GM20000 (cell line): ENCODE results near the gene CHCHD3.

Experiments
- DNase-seq: peaks from one replicate; pipeline ENCODE4 v3.0.0; 2012; ENCODE audit warnings: low spot score
- CTCF ChIP-seq: IDR thresholded peaks from 2 replicates; pipeline ENCODE4 v1.5.1; 2012; ENCODE audit warnings: mild to moderate bottlenecking, control low read depth; ENCODE audit errors: extremely low read depth, missing control alignments

Gene CHCHD3

DNA sequence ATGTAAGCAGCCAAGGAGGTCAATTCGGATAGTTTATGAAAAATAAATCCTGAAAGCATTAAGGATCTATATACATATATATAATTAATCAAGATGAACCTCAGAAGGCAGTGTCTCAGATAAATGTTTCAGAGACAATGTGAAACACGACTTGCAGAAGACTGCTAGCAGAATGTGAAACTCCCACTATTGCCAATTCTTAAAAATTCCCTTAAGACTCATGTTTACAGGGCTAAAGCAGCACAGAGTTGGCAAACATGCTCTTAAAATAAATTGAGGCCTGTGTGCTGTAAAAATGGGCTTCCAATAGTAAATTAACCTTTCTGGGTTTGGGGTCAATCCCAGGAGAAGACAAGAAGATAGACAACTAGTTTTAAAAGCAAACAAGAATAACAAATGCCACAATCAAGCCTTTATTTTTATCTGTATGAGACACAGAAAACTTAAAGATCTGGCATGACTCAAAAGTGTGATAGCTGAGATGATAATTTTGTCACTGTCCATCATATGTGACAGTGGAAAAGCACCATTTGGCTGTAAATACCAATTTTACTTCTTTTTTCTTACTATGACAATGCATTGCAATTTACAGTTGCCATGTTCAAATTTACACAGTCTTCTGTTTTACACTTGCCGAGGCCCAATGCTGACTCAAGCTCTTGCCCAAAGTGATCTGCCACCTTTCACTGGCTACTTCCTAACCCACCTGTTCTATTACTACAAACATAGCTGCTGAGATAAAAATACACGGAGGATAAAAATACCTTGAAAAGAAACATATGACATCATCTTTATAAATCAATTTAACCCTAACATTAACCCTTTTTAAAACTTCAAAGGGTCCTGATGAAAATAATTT is 78.6 kb downstream of the CHCHD3 start:
- no peak for TF ChIP-seq CTCF
- no peak for DNase-seq

GRCh38 chr7:133001727-133002126 is 80.2 kb downstream of the CHCHD3 start:
- TF ChIP-seq CTCF: no peak

GRCh38 chr7:132999845-133000244 is 82.0 kb downstream of the CHCHD3 start:
- DNase-seq: no peak
- no peak for TF ChIP-seq CTCF

More at GRCh38 chr7:133001727-133002126, 80.2 kb downstream of the CHCHD3 start:
- no peak for DNase-seq

GRCh38 chr7:132998763-132999162 is 83.1 kb downstream of the CHCHD3 start:
- DNase-seq: no peak
- no peak for TF ChIP-seq CTCF

DNA sequence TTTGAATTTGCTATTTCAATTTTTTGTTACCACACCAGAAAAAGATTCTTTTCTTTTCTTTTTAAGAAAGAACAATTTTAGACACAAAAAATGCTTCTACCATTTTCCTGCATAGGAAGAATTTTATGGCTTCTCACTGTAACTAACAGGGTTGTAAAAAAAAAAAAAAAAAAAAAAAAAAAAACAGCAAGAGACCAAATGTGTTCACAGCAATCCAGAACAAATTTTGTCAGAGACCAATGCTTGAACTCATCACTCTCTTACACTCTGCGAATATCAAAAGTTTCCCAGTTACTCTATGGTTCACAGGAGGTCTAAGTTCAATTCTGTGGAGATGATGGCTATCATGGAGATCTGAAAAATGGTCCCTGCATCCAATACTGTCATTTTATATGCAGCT is 84.4 kb downstream of the CHCHD3 start:
- no peak for TF ChIP-seq CTCF
- DNase-seq: no peak

GRCh38 chr7:132996581-132997242 is 85.2 kb downstream of the CHCHD3 start:
- no peak for DNase-seq
- no peak for TF ChIP-seq CTCF

- TF ChIP-seq CTCF: no peak
- DNase-seq: no peak
Measured at GRCh38 chr7:132993377-132994013, 88.4 kb downstream of the CHCHD3 start.
